H1 (cell line): ENCODE measurements around the gene NRROS. TPM values are rescaled to one million over a fixed set of nuclear protein-coding genes. Genes with fewer than 3 reads are reported as not detected.

Experiments used
- CTCF ChIA-PET: fragments of 300-600 bp; sonication (Branson Sonifier 250); formaldehyde crosslinking; loops from one replicate; lab custom pipeline; 2021; ENCODE audit not compliant: partially characterized antibody; lab: Charles Lee
- POLR2A ChIA-PET: fragments of 300-600 bp; sonication (Branson Sonifier 250); formaldehyde crosslinking; loops from one replicate; lab custom pipeline; 2021; ENCODE audit warnings: inconsistent platforms; ENCODE audit not compliant: partially characterized antibody; lab: Charles Lee
- DNase-seq, 2 experiments: peaks; one replicate each; pipeline versions ENCODE4 v3.0.0 to v3.0.0-alpha.2; 2010 to 2022; ENCODE audit warnings: low spot score in 2 of 2, low read depth in 1 of 2, mixed read lengths in 1 of 2
- FAIRE-seq: peaks from 2 replicates; lab custom pipeline; 2011; peaks lifted over from hg19 to GRCh38; lab: Jason Lieb, UNC
- H2AFZ ChIP-seq: 2 replicates; pipeline ENCODE4 v1.8.1; 2012; ENCODE audit warnings: low read length, inconsistent platforms
- H2AK5ac ChIP-seq: 2 replicates; pipeline ENCODE4 v1.6.1; 2013; ENCODE audit warnings: low read depth, low read length
- H2BK120ac ChIP-seq: replicated peaks from 2 replicates; pipeline ENCODE3; 2013; ENCODE audit warnings: low read depth, low read length, inconsistent platforms
- H2BK12ac ChIP-seq: 2 replicates; pipeline ENCODE4 v1.6.1; 2013; ENCODE audit warnings: low read depth, low read length
- H2BK15ac ChIP-seq: 2 replicates; pipeline ENCODE4 v1.6.1; 2013; ENCODE audit warnings: low read length
- H2BK20ac ChIP-seq: 2 replicates; pipeline ENCODE4 v1.6.1; 2013; ENCODE audit warnings: low read length
- H2BK5ac ChIP-seq: 2 replicates; pipeline ENCODE4 v1.6.1; 2013; ENCODE audit warnings: low read depth, low read length
- H3K14ac ChIP-seq: 2 replicates; pipeline ENCODE4 v1.6.1; 2013; ENCODE audit warnings: inconsistent platforms; ENCODE audit not compliant: insufficient read length
- H3K18ac ChIP-seq: 2 replicates; pipeline ENCODE4 v1.6.1; 2013; ENCODE audit warnings: low read length; ENCODE audit errors: extremely low read depth
- H3K23ac ChIP-seq: 2 replicates; pipeline ENCODE4 v1.6.1; 2013; ENCODE audit warnings: inconsistent platforms; ENCODE audit not compliant: insufficient read length
- H3K23me2 ChIP-seq: 2 replicates; pipeline ENCODE4 v1.6.1; 2013; ENCODE audit warnings: low read depth, low read length
- H3K27ac ChIP-seq: 2 replicates; pipeline ENCODE4 v1.6.1; 2011; ENCODE audit warnings: low read depth, low read length, inconsistent platforms
- H3K27me3 ChIP-seq, 4 experiments: replicated peaks in 1 of 4; 1 replicate in 1 of 4; 2 replicates in 3 of 4; pipeline versions ENCODE4 v1.6.1 to v1.8.1; 2011 to 2013; ENCODE audit warnings: low read length in 3 of 4, mild to moderate bottlenecking in 3 of 4, inconsistent platforms in 2 of 4, mixed read lengths in 2 of 4, moderate library complexity in 1 of 4; ENCODE audit not compliant: control insufficient read depth in 3 of 4, insufficient read depth in 3 of 4; ENCODE audit errors: extremely low read depth in 1 of 4
- H3K36me3 ChIP-seq, 4 experiments: 2 replicates each; pipeline versions ENCODE4 v1.6.1 to v1.8.1; 2011 to 2013; ENCODE audit warnings: mild to moderate bottlenecking in 4 of 4, low read length in 3 of 4, moderate library complexity in 2 of 4, control low read depth in 1 of 4, inconsistent platforms in 1 of 4; ENCODE audit not compliant: insufficient read depth in 4 of 4, control insufficient read depth in 2 of 4
- H3K4ac ChIP-seq: replicated peaks from 2 replicates; pipeline ENCODE3; 2013; ENCODE audit warnings: low read length, low read depth, mixed read lengths, inconsistent platforms; ENCODE audit not compliant: insufficient read length
- H3K4me1 ChIP-seq, 4 experiments: replicated peaks in 1 of 4; 1 replicate in 1 of 4; 2 replicates in 3 of 4; pipeline versions ENCODE4 v1.6.1 to v1.8.1; 2011 to 2013; ENCODE audit warnings: low read length in 3 of 4, inconsistent platforms in 2 of 4, mixed read lengths in 1 of 4; ENCODE audit not compliant: insufficient read depth in 4 of 4, control insufficient read depth in 3 of 4
- H3K4me2 ChIP-seq, 2 experiments: 2 replicates each; pipeline versions ENCODE4 v1.6.1 to v1.8.1; 2011 to 2013; ENCODE audit warnings: low read depth in 2 of 2, low read length in 2 of 2, control low read depth in 1 of 2, inconsistent platforms in 1 of 2, mild to moderate bottlenecking in 1 of 2; ENCODE audit not compliant: insufficient read depth in 1 of 2
- H3K4me3 ChIP-seq, 4 experiments: fragments of 200-600, 300-600 bp in 1 of 4; sonication (generic), shearing (Covaris generic), sonication (Bioruptor Twin) in 1 of 4; 2 replicates each; pipeline versions ENCODE4 v1.5.1 to v1.8.1; 2011 to 2016; ENCODE audit warnings: low read length in 4 of 4, low read depth in 3 of 4, control low read depth in 2 of 4, inconsistent platforms in 2 of 4, mild to moderate bottlenecking in 2 of 4, mixed read lengths in 1 of 4, moderate library complexity in 1 of 4; ENCODE audit not compliant: insufficient read depth in 2 of 4; ENCODE audit errors: extremely low read depth in 1 of 4
- H3K56ac ChIP-seq: replicated peaks from 2 replicates; pipeline ENCODE3; 2013; ENCODE audit warnings: low read depth, mild to moderate bottlenecking, mixed read lengths, low read length, inconsistent platforms; ENCODE audit not compliant: insufficient read length
- H3K79me1 ChIP-seq: 2 replicates; pipeline ENCODE4 v1.6.1; 2013; ENCODE audit warnings: low read depth, low read length, control low read depth
- H3K79me2 ChIP-seq, 2 experiments: 2 replicates each; pipeline versions ENCODE4 v1.6.1 to v1.8.1; 2012 to 2013; ENCODE audit warnings: low read length in 2 of 2, mild to moderate bottlenecking in 2 of 2, inconsistent platforms in 1 of 2; ENCODE audit not compliant: insufficient read depth in 2 of 2, control insufficient read depth in 1 of 2
- H3K9ac ChIP-seq, 4 experiments: replicated peaks in 1 of 4; 1 replicate in 1 of 4; 2 replicates in 3 of 4; pipeline versions ENCODE4 v1.6.1 to v1.8.1; 2011 to 2013; ENCODE audit warnings: low read depth in 3 of 4, low read length in 3 of 4, control low read depth in 2 of 4, mild to moderate bottlenecking in 2 of 4, moderate library complexity in 2 of 4, inconsistent platforms in 1 of 4; ENCODE audit errors: extremely low read depth in 1 of 4
- H3K9me3 ChIP-seq, 2 experiments: 2 replicates each; pipeline versions ENCODE4 v1.6.1 to v1.8.1; 2012 to 2013; ENCODE audit warnings: mild to moderate bottlenecking in 2 of 2, moderate library complexity in 2 of 2, control low read depth in 1 of 2, inconsistent platforms in 1 of 2, low read depth in 1 of 2, low read length in 1 of 2, mixed read lengths in 1 of 2; ENCODE audit not compliant: insufficient read depth in 2 of 2
- H4K20me1 ChIP-seq, 2 experiments: replicated peaks in 1 of 2; 2 replicates each; pipeline versions ENCODE3 to v1.8.1; 2011 to 2013; ENCODE audit warnings: inconsistent platforms in 2 of 2, low read length in 2 of 2, mild to moderate bottlenecking in 1 of 2; ENCODE audit not compliant: insufficient read depth in 2 of 2, control insufficient read depth in 1 of 2
- H4K5ac ChIP-seq: 2 replicates; pipeline ENCODE4 v1.6.1; 2013; ENCODE audit warnings: low read length, low read depth, mixed read lengths, inconsistent platforms; ENCODE audit not compliant: insufficient read length
- H4K8ac ChIP-seq: 2 replicates; pipeline ENCODE4 v1.8.0; 2013; ENCODE audit warnings: mild to moderate bottlenecking, moderate library complexity, low read length, inconsistent platforms; ENCODE audit not compliant: insufficient read depth; ENCODE audit errors: extremely low read depth
- H4K91ac ChIP-seq: replicated peaks from 2 replicates; pipeline ENCODE3; 2013; ENCODE audit warnings: low read length, mixed read lengths, inconsistent platforms; ENCODE audit not compliant: insufficient read length
- RFX5 ChIP-seq: IDR thresholded peaks from 2 replicates; pipeline ENCODE4 v1.6.1; 2011; ENCODE audit warnings: low read depth, low read length, improper control_type of control experiment, borderline replicate concordance
- WGBS, 2 experiments: shearing (Covaris generic) in 1 of 2; methylation state at CpG; one replicate each; pipeline versions ENCODE4 v1.1.6 to v1.1.7; 2013 to 2015; ENCODE audit warnings: low lambda C conversion rate in 2 of 2, mixed read lengths in 2 of 2, inconsistent platforms in 1 of 2, low coverage in 1 of 2, missing lambda C conversion rate in 1 of 2; ENCODE audit not compliant: insufficient replicate concordance in 2 of 2, insufficient coverage in 1 of 2, insufficient read length in 1 of 2; ENCODE audit errors: extremely low coverage in 1 of 2, missing lambda C conversion rate in 1 of 2; 5-methylcytosine and 5-hydroxymethylcytosine counted together
- polyA plus RNA-seq, 7 experiments: library from polyadenylated mRNA; depleted of rRNA in 3 of 7; stranded (reverse) in 5 of 7; unstranded in 2 of 7; fragments of >200 nt in 5 of 7; fragments of 200-250 nt in 2 of 7; gene quantifications; 1 replicate in 5 of 7; 2 replicates in 1 of 7; 4 replicates in 1 of 7; pipeline versions ENCODE4 v1.2.1 to v1.2.3, GENCODE V29; 2011 to 2013; ENCODE audit warnings: missing spikeins in 2 of 7, mixed read lengths in 2 of 7
- total RNA-seq: library from RNA; stranded (reverse); fragmentation: NEBNext Ultra II Directional; extraction: Animal tissue kit (Norgen Biotek cat#: 25700); gene quantifications from 2 replicates; pipeline ENCODE4 v1.2.1, GENCODE V29; 2021

Gene NRROS
- total and polyA plus RNA-seq, 2 of the 8 experiments (the other 6 are each of a cell fraction or from before 2014, with no cell fraction given): 5.3 to 7.3 TPM

GRCh38 chr3:196654735-196655090 is 15.2 kb downstream of the NRROS start:
- H2BK20ac ChIP-seq: no peak overlapping the region
- H3K27me3 ChIP-seq: no peaks in the 10 kb centered on the region
- H3K14ac ChIP-seq: no peak overlapping the region
- H3K4me3 ChIP-seq: no peak overlapping the region
- H2BK12ac ChIP-seq: 0 out of 2 replicates have a peak overlapping the region, but pooled peaks have one; percentile 68
- H3K4ac ChIP-seq: no peak overlapping the region
- no peaks in the 10 kb centered on the region for H3K79me1 ChIP-seq
- no peaks in the 10 kb centered on the region for H3K9me3 ChIP-seq
- H3K23ac ChIP-seq: no peak overlapping the region
- no peak overlapping the region for H3K56ac ChIP-seq
- H3K18ac ChIP-seq: no peak overlapping the region
- no peak overlapping the region for H2AFZ ChIP-seq
- peaks cover 0 to 2% of the 10 kb centered on the region in 2 experiments; a peak in 1 of 4 replicates for H3K79me2 ChIP-seq
- no peak overlapping the region for H2BK120ac ChIP-seq
- no peaks in the 10 kb centered on the region for H4K20me1 ChIP-seq
- no peaks in the 10 kb centered on the region for H3K36me3 ChIP-seq
- 96% methylated on average over 7 of the region's 7 CpGs; no CpG with 5 or more reads in 1 of the 2 experiments for WGBS, 2 experiments
- no peak overlapping the region for H4K5ac ChIP-seq
- no peak overlapping the region for H3K27ac ChIP-seq
- ChIA-PET CTCF (interaction anchor here (1.2 to 1.9 kb wide), 4 partner anchors 8 to 117 kb away, joined by 5 to 6 read pairs (median 6); no protein-coding TSS in a partner anchor), POLR2A (interaction anchor here (0.7 to 0.8 kb wide), 2 partner anchors 34 to 134 kb away, joined by 3 read pairs; no protein-coding TSS in a partner anchor)
- no peak overlapping the region for H2BK5ac ChIP-seq
- no peak for FAIRE-seq
- no peak overlapping the region for H3K4me2 ChIP-seq
- DNase-seq: no peak
- H2BK15ac ChIP-seq: no peak overlapping the region
- H3K9ac ChIP-seq: no peak overlapping the region
- no peak overlapping the region for H2AK5ac ChIP-seq
- H4K8ac ChIP-seq: no peak overlapping the region
- H3K23me2 ChIP-seq: no peaks in the 10 kb centered on the region
- no peak for TF ChIP-seq RFX5
- peak overlapping the region; percentile 22 for H4K91ac ChIP-seq
- peaks cover 0 to 5% (median 0%) of the 10 kb centered on the region in 4 experiments; a peak in 2 of 7 replicates for H3K4me1 ChIP-seq
